ENCODE measurements around the gene AKNA. TPM values are rescaled to one million over a fixed set of nuclear protein-coding genes. Genes with fewer than 3 reads are reported as not detected.

AKNA gene
- total RNA-seq, 1 experiment from 2014 or later, result 29.3 TPM

GRCh38 chr9:114336157-114336556, 51.6 kb downstream of the AKNA start:
- Mint-ChIP-seq H3K9me3 (no peaks in the 10 kb centered on the region), H3K4me1 (no peaks in the 10 kb centered on the region), H3K27ac (no peak overlapping the region), H3K27me3 (ENCODE audit: low read depth) (no peaks in the 10 kb centered on the region), H3K4me3 (no peak overlapping the region), H3K36me3 (peaks cover 28% of the 10 kb centered on the region)
- POLR2A ChIA-PET, result no interaction called here
- CTCF ChIA-PET, result interaction anchor here (0.6 kb wide), 1 partner anchor 86 kb away, joined by 3 read pairs; no protein-coding TSS in a partner anchor
- no peak for TF ChIP-seq ARID4B (CRISPR knock-in tag; IDR thresholded peaks at IDR 0.05; ENCODE audit: borderline replicate concordance)
- TF ChIP-seq GABPB1 (CRISPR knock-in tag; IDR thresholded peaks at IDR 0.05), result no peak
- TF ChIP-seq NFATC4 (CRISPR knock-in tag; IDR thresholded peaks at IDR 0.05), result no peak
- TF ChIP-seq ZNF219 (CRISPR knock-in tag; IDR thresholded peaks at IDR 0.05; ENCODE audit: borderline replicate concordance), result no peak
- TF ChIP-seq TP53 (CRISPR knock-in tag; IDR thresholded peaks at IDR 0.05), result no peak
- no peak for DNase-seq (ENCODE audit: low spot score)
- ATAC-seq, result no peak

- no peak for DNase-seq (ENCODE audit: low spot score)
- peaks cover under 1% of the 10 kb centered on the region; the same call in 1 of the 2 replicates for H3K27me3 Mint-ChIP-seq (ENCODE audit: low read depth)
- H3K9me3 Mint-ChIP-seq, result no peaks in the 10 kb centered on the region
- ChIA-PET POLR2A (no interaction called here), CTCF (interaction anchor here (0.7 kb wide), 2 partner anchors 179 to 432 kb away, joined by 3 to 5 read pairs; no protein-coding TSS in a partner anchor)
- peaks cover 28% of the 10 kb centered on the region for H3K36me3 Mint-ChIP-seq
- TF ChIP-seq ATF3 (CRISPR knock-in tag; conservative IDR thresholded peaks at IDR 0.05) (no peak), TCF7 (CRISPR knock-in tag; IDR thresholded peaks at IDR 0.05; ENCODE audit: low read depth) (no peak), ZBTB43 (CRISPR knock-in tag; IDR thresholded peaks at IDR 0.05) (no peak), NR1H2 (CRISPR knock-in tag; IDR thresholded peaks at IDR 0.05) (no peak), KAT7 (CRISPR knock-in tag; IDR thresholded peaks at IDR 0.05; ENCODE audit: borderline replicate concordance) (no peak), PREB (CRISPR knock-in tag; IDR thresholded peaks at IDR 0.05; ENCODE audit: borderline replicate concordance) (no peak), RELA (CRISPR knock-in tag; IDR thresholded peaks at IDR 0.05; ENCODE audit: borderline replicate concordance) (no peak)
- no peak overlapping the region for H3K27ac Mint-ChIP-seq
- H3K4me3 Mint-ChIP-seq, result no peak overlapping the region
- H3K4me1 Mint-ChIP-seq, result no peaks in the 10 kb centered on the region
- ATAC-seq, result no peak
Measured at GRCh38 chr9:114335745-114336144, 52.0 kb downstream of the AKNA start.

GRCh38 chr9:114334490-114334889, 53.3 kb downstream of the AKNA start:
- no peaks in the 10 kb centered on the region for H3K9me3 Mint-ChIP-seq
- H3K36me3 Mint-ChIP-seq, result peaks cover 26% of the 10 kb centered on the region
- H3K27me3 Mint-ChIP-seq (ENCODE audit: low read depth), result peaks cover 3% of the 10 kb centered on the region; the same call in 1 of the 2 replicates
- DNase-seq (ENCODE audit: low spot score) (no peak), ATAC-seq (no peak)
- CTCF ChIA-PET, result no interaction called here
- POLR2A ChIA-PET, result no interaction called here
- H3K4me1 Mint-ChIP-seq, result no peaks in the 10 kb centered on the region
- no peak overlapping the region for H3K27ac Mint-ChIP-seq
- no peak overlapping the region for H3K4me3 Mint-ChIP-seq
- TF ChIP-seq TEAD1 (CRISPR knock-in tag; IDR thresholded peaks at IDR 0.05) (no peak), HMGA2 (CRISPR knock-in tag; IDR thresholded peaks at IDR 0.05) (no peak), ESRRA (CRISPR knock-in tag; IDR thresholded peaks at IDR 0.05; ENCODE audit: borderline replicate concordance) (no peak), ZNF138 (CRISPR knock-in tag; conservative IDR thresholded peaks at IDR 0.05) (no peak), MAX (CRISPR knock-in tag; IDR thresholded peaks at IDR 0.05) (no peak), ATF3 (CRISPR knock-in tag; conservative IDR thresholded peaks at IDR 0.05) (no peak), JAZF1 (CRISPR knock-in tag; IDR thresholded peaks at IDR 0.05) (no peak), CREB1 (CRISPR knock-in tag; IDR thresholded peaks at IDR 0.05) (no peak), ZMAT4 (CRISPR knock-in tag; IDR thresholded peaks at IDR 0.05) (no peak)
